Gastrocnemius medialis (tissue), 4 donors: ENCODE measurements around the gene PRPF18.

Source experiments
- POLR2A ChIP-seq, 2 donors: fragments of 450-650 bp; IDR thresholded peaks; one replicate each; pipeline ENCODE4 v1.6.1; 2017; ENCODE audit warnings: antibody characterized with exemption in 2 of 2, mild to moderate bottlenecking in 2 of 2, moderate library complexity in 2 of 2
- TF ChIP-seq, protein P1 (sequence below), 5 experiments: fragments of 450-650 bp in 3 of 5; fragments of 200-600 bp in 2 of 5; sonication (generic) in 2 of 5; IDR thresholded peaks in 4 of 5; conservative IDR thresholded peaks in 1 of 5; 1 replicate in 4 of 5; 2 replicates in 1 of 5; pipeline ENCODE4 v1.5.1; 2016 to 2019; ENCODE audit warnings: antibody characterized with exemption in 5 of 5, mild to moderate bottlenecking in 3 of 5, moderate library complexity in 3 of 5

DNA sequence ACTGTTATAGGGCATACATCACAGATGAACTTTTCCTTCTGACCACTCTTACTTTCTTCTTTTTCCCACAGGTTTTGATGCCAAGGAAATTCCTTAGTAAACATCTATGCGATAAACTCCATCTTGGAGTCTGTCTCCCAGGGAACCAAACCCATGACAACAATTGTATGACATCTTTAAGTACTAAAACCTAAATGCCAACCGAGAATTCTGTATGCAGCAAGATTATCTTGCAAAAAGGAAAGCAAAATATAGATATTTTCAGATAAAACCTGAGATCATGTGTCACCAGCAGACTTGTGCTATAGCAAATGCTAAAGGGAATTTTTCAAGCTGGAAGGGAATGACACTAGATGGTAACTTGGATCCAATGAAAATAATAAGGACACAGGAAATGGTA lies 36.0 kb upstream of the PRPF18 start:
- TF ChIP-seq, protein P1, sequence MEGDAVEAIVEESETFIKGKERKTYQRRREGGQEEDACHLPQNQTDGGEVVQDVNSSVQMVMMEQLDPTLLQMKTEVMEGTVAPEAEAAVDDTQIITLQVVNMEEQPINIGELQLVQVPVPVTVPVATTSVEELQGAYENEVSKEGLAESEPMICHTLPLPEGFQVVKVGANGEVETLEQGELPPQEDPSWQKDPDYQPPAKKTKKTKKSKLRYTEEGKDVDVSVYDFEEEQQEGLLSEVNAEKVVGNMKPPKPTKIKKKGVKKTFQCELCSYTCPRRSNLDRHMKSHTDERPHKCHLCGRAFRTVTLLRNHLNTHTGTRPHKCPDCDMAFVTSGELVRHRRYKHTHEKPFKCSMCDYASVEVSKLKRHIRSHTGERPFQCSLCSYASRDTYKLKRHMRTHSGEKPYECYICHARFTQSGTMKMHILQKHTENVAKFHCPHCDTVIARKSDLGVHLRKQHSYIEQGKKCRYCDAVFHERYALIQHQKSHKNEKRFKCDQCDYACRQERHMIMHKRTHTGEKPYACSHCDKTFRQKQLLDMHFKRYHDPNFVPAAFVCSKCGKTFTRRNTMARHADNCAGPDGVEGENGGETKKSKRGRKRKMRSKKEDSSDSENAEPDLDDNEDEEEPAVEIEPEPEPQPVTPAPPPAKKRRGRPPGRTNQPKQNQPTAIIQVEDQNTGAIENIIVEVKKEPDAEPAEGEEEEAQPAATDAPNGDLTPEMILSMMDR (IDR thresholded peaks at IDR 0.05 in 4 of 5, conservative IDR thresholded peaks at IDR 0.05 in 1 of 5): no peak
- TF ChIP-seq POLR2A (IDR thresholded peaks at IDR 0.05): no peak
